Fibroblast of skin of right quadriceps (primary cell): ENCODE data around the gene GRIK1.

ENCODE experiments used
- DNase-seq: peaks from one replicate; pipeline ENCODE4 v3.0.0-alpha.2; 2013

Gene GRIK1

GRCh38 chr21:29826386-29826785 lies 113.4 kb downstream of the GRIK1 start:
- no peak for DNase-seq

GRCh38 chr21:29825936-29826335 lies 113.9 kb downstream of the GRIK1 start:
- no peak for DNase-seq

GRCh38 chr21:29825345-29825744 lies 114.5 kb downstream of the GRIK1 start:
- DNase-seq: no peak

GRCh38 chr21:29822064-29822463 lies 117.7 kb downstream of the GRIK1 start:
- no peak for DNase-seq

GRCh38 chr21:29821230-29821629 lies 118.6 kb downstream of the GRIK1 start:
- no peak for DNase-seq

- no peak for DNase-seq
Measured at GRCh38 chr21:29819675-29820326, 120.0 kb downstream of the GRIK1 start.

- DNase-seq: no peak
Measured at GRCh38 chr21:29818383-29818921, 121.3 kb downstream of the GRIK1 start.

GRCh38 chr21:29817450-29817849 lies 122.3 kb downstream of the GRIK1 start:
- DNase-seq: no peak

GRCh38 chr21:29812947-29813346 lies 126.8 kb downstream of the GRIK1 start:
- no peak for DNase-seq

GRCh38 chr21:29810871-29811270 lies 128.9 kb downstream of the GRIK1 start:
- no peak for DNase-seq

- no peak for DNase-seq
Measured at GRCh38 chr21:29808153-29808552, 131.6 kb downstream of the GRIK1 start.

- DNase-seq: no peak
Measured at GRCh38 chr21:29805105-29805504, 134.7 kb downstream of the GRIK1 start.

- DNase-seq: no peak
Measured at GRCh38 chr21:29803191-29803590, 136.6 kb downstream of the GRIK1 start.

GRCh38 chr21:29801122-29801521 lies 138.7 kb downstream of the GRIK1 start:
- DNase-seq: no peak

- DNase-seq: no peak
Measured at GRCh38 chr21:29800056-29800455, 139.7 kb downstream of the GRIK1 start.

GRCh38 chr21:29798840-29799239 lies 141.0 kb downstream of the GRIK1 start:
- no peak for DNase-seq

GRCh38 chr21:29797155-29797554 lies 142.6 kb downstream of the GRIK1 start:
- DNase-seq: no peak

GRCh38 chr21:29793712-29794111 lies 146.1 kb downstream of the GRIK1 start:
- DNase-seq: no peak

- no peak for DNase-seq
Measured at GRCh38 chr21:29789393-29789792, 150.4 kb downstream of the GRIK1 start.

- no peak for DNase-seq
Measured at GRCh38 chr21:29788752-29789151, 151.0 kb downstream of the GRIK1 start.

GRCh38 chr21:29787361-29787909 lies 152.4 kb downstream of the GRIK1 start:
- no peak for DNase-seq

- no peak for DNase-seq
Measured at GRCh38 chr21:29786496-29787360, 153.1 kb downstream of the GRIK1 start.

- no peak for DNase-seq
Measured at GRCh38 chr21:29777160-29777559, 162.6 kb downstream of the GRIK1 start.

- DNase-seq: no peak
Measured at GRCh38 chr21:29775462-29775861, 164.3 kb downstream of the GRIK1 start.
